Measurements from ENCODE around the gene SLC25A21.

SLC25A21 gene

DNA sequence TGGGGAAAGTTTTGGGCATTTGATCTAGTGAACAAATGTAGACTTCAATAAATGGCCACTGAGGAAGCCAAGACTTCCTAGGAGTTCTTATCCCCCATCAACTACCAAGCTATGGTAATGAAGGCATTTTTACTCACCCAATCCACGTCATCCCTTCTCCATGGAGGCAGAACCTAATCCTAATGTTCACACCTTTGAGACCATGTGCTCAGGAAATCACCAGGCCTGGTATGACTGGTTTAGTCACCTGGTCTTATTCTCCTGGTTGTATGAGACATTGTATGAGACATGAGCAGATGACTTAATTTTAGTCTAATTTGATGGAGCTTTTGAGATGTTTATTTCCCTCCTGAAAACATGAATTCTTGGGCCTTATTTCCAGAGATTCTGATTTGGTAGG, 422.2 kb downstream of the SLC25A21 start:
- H2AFZ ChIP-seq (ENCODE audit: low read depth, low read length, severe bottlenecking): no peak overlapping the region
- H3K27me3 ChIP-seq (ENCODE audit: low read length): no peaks in the 10 kb centered on the region
- H3K9me2 ChIP-seq (replicated peaks; ENCODE audit: insufficient read depth, low read length): no peaks in the 10 kb centered on the region
- H3K4me2 ChIP-seq (ENCODE audit: low read depth, low read length, poor library complexity, severe bottlenecking): no peak overlapping the region
- H3K27ac ChIP-seq (ENCODE audit: low read depth, low read length): no peak overlapping the region
- no peak for TF ChIP-seq EZH2phosphoT487 (conservative IDR thresholded peaks at IDR 0.05; ENCODE audit: low read length)
- TF ChIP-seq, protein P1, sequence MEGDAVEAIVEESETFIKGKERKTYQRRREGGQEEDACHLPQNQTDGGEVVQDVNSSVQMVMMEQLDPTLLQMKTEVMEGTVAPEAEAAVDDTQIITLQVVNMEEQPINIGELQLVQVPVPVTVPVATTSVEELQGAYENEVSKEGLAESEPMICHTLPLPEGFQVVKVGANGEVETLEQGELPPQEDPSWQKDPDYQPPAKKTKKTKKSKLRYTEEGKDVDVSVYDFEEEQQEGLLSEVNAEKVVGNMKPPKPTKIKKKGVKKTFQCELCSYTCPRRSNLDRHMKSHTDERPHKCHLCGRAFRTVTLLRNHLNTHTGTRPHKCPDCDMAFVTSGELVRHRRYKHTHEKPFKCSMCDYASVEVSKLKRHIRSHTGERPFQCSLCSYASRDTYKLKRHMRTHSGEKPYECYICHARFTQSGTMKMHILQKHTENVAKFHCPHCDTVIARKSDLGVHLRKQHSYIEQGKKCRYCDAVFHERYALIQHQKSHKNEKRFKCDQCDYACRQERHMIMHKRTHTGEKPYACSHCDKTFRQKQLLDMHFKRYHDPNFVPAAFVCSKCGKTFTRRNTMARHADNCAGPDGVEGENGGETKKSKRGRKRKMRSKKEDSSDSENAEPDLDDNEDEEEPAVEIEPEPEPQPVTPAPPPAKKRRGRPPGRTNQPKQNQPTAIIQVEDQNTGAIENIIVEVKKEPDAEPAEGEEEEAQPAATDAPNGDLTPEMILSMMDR (IDR thresholded peaks at IDR 0.05; ENCODE audit: insufficient read depth, low read length, poor library complexity, severe bottlenecking): no peak
- H4K20me1 ChIP-seq (ENCODE audit: low read depth, low read length): no peaks in the 10 kb centered on the region
- peaks cover 10% of the 10 kb centered on the region; the same call in 1 of the 2 replicates for H3K9me3 ChIP-seq (ENCODE audit: insufficient read depth, low read length)
- no peak overlapping the region for H3K4me3 ChIP-seq (ENCODE audit: insufficient read depth, low read length, poor library complexity, severe bottlenecking)
- H3K79me2 ChIP-seq (ENCODE audit: insufficient read depth, low read length): no peaks in the 10 kb centered on the region
- no peak overlapping the region for H3K9ac ChIP-seq (ENCODE audit: low read length)
- H3F3A ChIP-seq (ENCODE audit: insufficient read depth): no peaks in the 10 kb centered on the region
- no peaks in the 10 kb centered on the region for H3K36me3 ChIP-seq (ENCODE audit: low read length)

DNA sequence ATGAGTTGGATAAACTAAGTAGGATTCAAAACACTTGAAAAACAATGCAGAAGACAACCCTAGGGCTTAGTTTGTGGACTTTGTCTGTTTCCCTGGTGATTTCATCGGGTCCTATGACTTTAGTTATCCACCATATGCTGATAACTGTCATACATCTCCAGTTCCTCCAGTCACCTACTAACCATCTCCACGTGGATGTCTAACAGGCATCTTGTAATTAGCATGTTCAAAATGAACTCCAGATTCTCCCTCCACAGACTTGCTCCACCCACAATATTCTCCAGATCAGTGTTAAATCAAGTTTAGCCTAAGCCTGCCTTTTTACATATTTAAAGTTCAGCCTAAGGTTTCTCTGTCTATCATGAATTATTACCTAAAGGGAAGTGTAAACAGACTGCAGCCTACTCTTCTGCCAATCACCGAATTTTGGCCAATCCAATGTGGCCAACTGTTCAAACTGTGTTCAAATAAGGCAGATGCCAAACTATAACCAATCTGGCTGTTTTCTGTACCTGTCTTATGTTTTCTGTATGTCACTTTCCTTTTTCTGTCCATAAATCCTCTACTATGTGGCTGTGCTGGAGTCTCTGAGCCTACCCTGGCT, 423.7 kb downstream of the SLC25A21 start:
- H3F3A ChIP-seq (ENCODE audit: insufficient read depth): no peaks in the 10 kb centered on the region
- no peaks in the 10 kb centered on the region for H3K79me2 ChIP-seq (ENCODE audit: insufficient read depth, low read length)
- no peak overlapping the region for H2AFZ ChIP-seq (ENCODE audit: low read depth, low read length, severe bottlenecking)
- no peaks in the 10 kb centered on the region for H3K36me3 ChIP-seq (ENCODE audit: low read length)
- no peaks in the 10 kb centered on the region for H3K27me3 ChIP-seq (ENCODE audit: low read length)
- H3K4me2 ChIP-seq (ENCODE audit: low read depth, low read length, poor library complexity, severe bottlenecking): no peak overlapping the region
- H3K9me2 ChIP-seq (replicated peaks; ENCODE audit: insufficient read depth, low read length): no peaks in the 10 kb centered on the region
- TF ChIP-seq, protein P1 (IDR thresholded peaks at IDR 0.05; ENCODE audit: insufficient read depth, low read length, poor library complexity, severe bottlenecking): no peak
- TF ChIP-seq EZH2phosphoT487 (conservative IDR thresholded peaks at IDR 0.05; ENCODE audit: low read length): no peak
- no peak overlapping the region for H3K27ac ChIP-seq (ENCODE audit: low read depth, low read length)
- no peak overlapping the region for H3K4me3 ChIP-seq (ENCODE audit: insufficient read depth, low read length, poor library complexity, severe bottlenecking)
- H4K20me1 ChIP-seq (ENCODE audit: low read depth, low read length): no peaks in the 10 kb centered on the region
- peaks cover 10% of the 10 kb centered on the region; the same call in 1 of the 2 replicates for H3K9me3 ChIP-seq (ENCODE audit: insufficient read depth, low read length)
- H3K9ac ChIP-seq (ENCODE audit: low read length): no peak overlapping the region

DNA sequence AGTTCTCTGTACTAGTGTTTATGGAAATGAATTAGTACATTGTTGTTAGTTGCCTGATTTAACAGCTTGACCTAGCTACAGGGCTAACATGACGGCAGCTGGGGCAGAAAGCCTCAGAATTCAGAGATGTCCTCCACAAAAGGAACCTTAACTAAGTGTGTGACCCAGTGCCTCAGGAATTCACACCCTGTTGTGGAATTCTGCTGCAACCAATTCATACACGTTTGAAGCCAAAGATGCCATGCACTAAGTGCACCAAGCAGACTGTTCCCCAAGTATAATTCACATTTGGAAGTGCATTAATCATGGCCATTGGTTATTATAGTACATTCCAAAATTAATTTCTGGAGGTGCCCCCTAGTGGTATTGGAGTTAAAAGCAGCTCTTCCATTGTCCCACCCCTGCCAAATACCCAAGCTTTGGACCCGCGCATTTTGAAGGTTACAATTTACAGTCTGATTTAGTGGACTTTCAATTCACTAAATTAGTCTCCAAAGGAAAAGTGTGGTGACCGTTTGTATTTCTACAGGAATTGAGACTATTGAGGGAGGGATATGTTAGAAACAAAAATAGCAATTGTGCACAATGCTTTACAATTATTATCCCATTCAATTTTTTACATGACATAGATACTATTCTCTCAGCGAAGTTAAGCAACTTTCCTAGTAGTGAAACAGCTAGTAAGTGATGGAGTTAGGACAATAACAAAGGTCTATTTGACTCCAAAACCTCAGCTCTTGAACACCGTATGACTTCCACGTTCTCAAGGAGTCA, 424.8 kb downstream of the SLC25A21 start:
- Histone ChIP-seq H3K9me3 (ENCODE audit: insufficient read depth, low read length) (peaks cover 4% of the 10 kb centered on the region; the same call in 1 of the 2 replicates), H3K79me2 (ENCODE audit: insufficient read depth, low read length) (no peaks in the 10 kb centered on the region), H3K4me2 (ENCODE audit: low read depth, low read length, poor library complexity, severe bottlenecking) (no peak overlapping the region), H3K9me2 (replicated peaks; ENCODE audit: insufficient read depth, low read length) (no peaks in the 10 kb centered on the region), H3K4me3 (ENCODE audit: insufficient read depth, low read length, poor library complexity, severe bottlenecking) (no peak overlapping the region), H3K9ac (ENCODE audit: low read length) (no peak overlapping the region), H3K27ac (ENCODE audit: low read depth, low read length) (no peak overlapping the region), H3K36me3 (ENCODE audit: low read length) (no peaks in the 10 kb centered on the region), H3K27me3 (ENCODE audit: low read length) (no peaks in the 10 kb centered on the region), H2AFZ (ENCODE audit: low read depth, low read length, severe bottlenecking) (no peak overlapping the region), H3F3A (ENCODE audit: insufficient read depth) (no peaks in the 10 kb centered on the region), H4K20me1 (ENCODE audit: low read depth, low read length) (no peaks in the 10 kb centered on the region)
- TF ChIP-seq, protein P1 (IDR thresholded peaks at IDR 0.05; ENCODE audit: insufficient read depth, low read length, poor library complexity, severe bottlenecking): peak; percentile 68
- no peak for TF ChIP-seq EZH2phosphoT487 (conservative IDR thresholded peaks at IDR 0.05; ENCODE audit: low read length)

All from SU-DHL-6 (cell line).